A549 (cell line): ENCODE results near the gene TMEM183A. TPM values are rescaled to one million over a fixed set of nuclear protein-coding genes. Genes with fewer than 3 reads are reported as not detected.

Source experiments
- ATAC-seq, 2 experiments: fragments of 200-7000 bp in 1 of 2; fragments of >200 bp in 1 of 2; cut with Nextera tagmentation in 1 of 2; cut with Tn5 transposase in 1 of 2; 3 replicates each; pipeline versions ENCODE4 v1.8.0 to v1.9.1; 2018 to 2020; ENCODE audit warnings: mild to moderate bottlenecking in 1 of 2, moderate library complexity in 1 of 2
- CTCF ChIA-PET: fragments of 300-600 bp; sonication (Branson Sonifier 250); formaldehyde crosslinking; extraction: SDS; loops from one replicate; lab custom pipeline; 2021; ENCODE audit warnings: antibody characterized with exemption, inconsistent platforms; lab: Yijun Ruan, JAX
- POLR2A ChIA-PET: fragments of 350-600 bp; formaldehyde crosslinking; extraction: SDS; loops from one replicate; lab custom pipeline; 2021; ENCODE audit warnings: antibody characterized with exemption, inconsistent platforms; lab: Yijun Ruan, JAX
- DNase-seq, 2 experiments: peaks; one replicate each; pipeline versions ENCODE4 v3.0.0 to v3.0.0-alpha.2; 2011 to 2016; ENCODE audit warnings: low read depth in 1 of 2, low spot score in 1 of 2
- FAIRE-seq: peaks from 2 replicates; lab custom pipeline; 2011; peaks lifted over from hg19 to GRCh38; lab: Jason Lieb, UNC
- H3K27ac ChIP-seq, 2 experiments: fragments of >200 bp; sonication (Bioruptor Twin); formaldehyde crosslinking; 3 replicates each; pipeline ENCODE4 v1.5.1; 2016 to 2017
- H3K4me1 ChIP-seq: fragments of >200 bp; sonication (Bioruptor Twin); formaldehyde crosslinking; 3 replicates; pipeline ENCODE4 v1.6.1; 2016
- H3K4me2 ChIP-seq: fragments of >200 bp; sonication (Bioruptor Twin); formaldehyde crosslinking; 3 replicates; pipeline ENCODE4 v1.6.1; 2016
- H3K4me3 ChIP-seq: fragments of >200 bp; sonication (Bioruptor Twin); formaldehyde crosslinking; 3 replicates; pipeline ENCODE4 v1.5.1; 2016
- H3K9me3 ChIP-seq: fragments of >200 bp; sonication (Bioruptor Twin); formaldehyde crosslinking; 3 replicates; pipeline ENCODE4 v1.6.1; 2016
- BCL3 ChIP-seq: fragments of >200 bp; sonication (Bioruptor Twin); formaldehyde crosslinking; IDR thresholded peaks from 3 replicates; pipeline ENCODE4 v1.6.1; 2016
- CBX8 ChIP-seq: fragments of 200-600 bp; sonication (generic); IDR thresholded peaks from 2 replicates; pipeline ENCODE4 v1.6.1; 2016
- CHD4 ChIP-seq: fragments of 200-600 bp; sonication (generic); IDR thresholded peaks from 2 replicates; pipeline ENCODE4 v1.6.1; 2016; ENCODE audit warnings: antibody characterized with exemption, mild to moderate bottlenecking, borderline replicate concordance
- ELK1 ChIP-seq: fragments of 150-350 bp; IDR thresholded peaks from 2 replicates; pipeline ENCODE4 v1.6.1; 2014; ENCODE audit warnings: low read depth, mild to moderate bottlenecking, low read length
- ESRRA ChIP-seq: fragments of 150-350 bp; IDR thresholded peaks from 2 replicates; pipeline ENCODE4 v1.6.1; 2014; ENCODE audit warnings: mild to moderate bottlenecking, low read length, borderline replicate concordance
- FOSB ChIP-seq: fragments of 250-450 bp; sonication (Bioruptor Pico); IDR thresholded peaks from 2 replicates; pipeline ENCODE4 v1.5.0; 2020; ENCODE audit warnings: mild to moderate bottlenecking, moderate library complexity
- HMGXB4 ChIP-seq: fragments of 250-450 bp; sonication (Bioruptor Pico); IDR thresholded peaks from 2 replicates; pipeline ENCODE4 v1.5.0; 2021; ENCODE audit warnings: mild to moderate bottlenecking, moderate library complexity, borderline replicate concordance
- HOXB13 ChIP-seq: fragments of 250-450 bp; sonication (Bioruptor Pico); IDR thresholded peaks from 2 replicates; pipeline ENCODE4 v1.5.0; 2020; ENCODE audit warnings: low read depth, mild to moderate bottlenecking, moderate library complexity
- KDM5A ChIP-seq: fragments of 200-600 bp; sonication (generic); IDR thresholded peaks from 2 replicates; pipeline ENCODE4 v1.6.1; 2016; ENCODE audit warnings: antibody characterized with exemption, mild to moderate bottlenecking
- PHF8 ChIP-seq: fragments of 200-600 bp; sonication (generic); IDR thresholded peaks from 2 replicates; pipeline ENCODE4 v1.6.1; 2016; ENCODE audit warnings: low read depth, mild to moderate bottlenecking, antibody characterized with exemption, moderate library complexity, borderline replicate concordance
- RCOR1 ChIP-seq: fragments of 150-350 bp; IDR thresholded peaks from 2 replicates; pipeline ENCODE4 v1.6.1; 2014; ENCODE audit warnings: antibody characterized with exemption, low read length, low read depth
- RFX5 ChIP-seq: fragments of 450-650 bp; IDR thresholded peaks from 2 replicates; pipeline ENCODE4 v1.7.1; 2014; ENCODE audit warnings: antibody characterized with exemption, mild to moderate bottlenecking, moderate library complexity
- RNF2 ChIP-seq: fragments of 200-600 bp; sonication (generic); IDR thresholded peaks from 2 replicates; pipeline ENCODE4 v1.6.1; 2016; ENCODE audit warnings: low read depth, mild to moderate bottlenecking, antibody characterized with exemption, moderate library complexity, borderline replicate concordance
- USF2 ChIP-seq: fragments of 450-650 bp; IDR thresholded peaks from 2 replicates; pipeline ENCODE4 v1.6.1; 2014; ENCODE audit warnings: antibody characterized with exemption
- ZNF302 ChIP-seq: fragments of 250-450 bp; sonication (Bioruptor Pico); IDR thresholded peaks from 2 replicates; pipeline ENCODE4 v1.9.0; 2021; ENCODE audit warnings: inconsistent platforms, mild to moderate bottlenecking, moderate library complexity
- ZSCAN20 ChIP-seq: fragments of 250-450 bp; sonication (Bioruptor Pico); IDR thresholded peaks from 2 replicates; pipeline ENCODE4 v1.8.0; 2022; ENCODE audit warnings: mild to moderate bottlenecking, moderate library complexity
- WGBS: methylation state at CpG from one replicate; pipeline ENCODE4 v1.1.6; 2017; ENCODE audit errors: missing lambda C conversion rate; 5-methylcytosine and 5-hydroxymethylcytosine counted together
- polyA plus RNA-seq, 4 experiments: library from polyadenylated mRNA; depleted of rRNA in 3 of 4; stranded (reverse); fragments of >200 nt; fragmentation: RNase III in 1 of 4; extraction: RNeasy Plus Mini Kit Qiagen cat#74134 plus additional on column Dnase treatment in 1 of 4; gene quantifications; 2 replicates in 3 of 4; 3 replicates in 1 of 4; pipeline ENCODE4 v1.2.3, GENCODE V29; 2011 to 2017

TMEM183A gene
- polyA plus RNA-seq, 2 of the 4 experiments (the other 2 are of a cell fraction) = 48.4 to 114 TPM

- no peak for TF ChIP-seq ELK1
- TF ChIP-seq BCL3 = no peak
- TF ChIP-seq ESRRA = no peak
- TF ChIP-seq CHD4 = no peak
- no peak for TF ChIP-seq HMGXB4 (CRISPR knock-in tag)
These were observed 39.9 kb downstream of the TMEM183A start (continued) for GRCh38 chr1:203046984-203047630.

GRCh38 chr1:203048086-203048485, 40.9 kb downstream of the TMEM183A start:
- ChIA-PET POLR2A (no interaction called here), CTCF (interaction anchor here (5.8 to 30.5 kb wide), 4 partner anchors 11 to 220 kb away, joined by 38 to 452 read pairs (median 244); partner anchors contain the start of gene MYBPH)
- ATAC-seq = peak in 1 of 2 experiments; percentile 15; a peak in 1 of 6 replicates
- no peak for DNase-seq
- WGBS = 73% methylated on average over 11 of the region's 11 CpGs
- no peak overlapping the region for H3K27ac ChIP-seq
- no peak for FAIRE-seq
- no peak overlapping the region for H3K4me2 ChIP-seq
- no peaks in the 10 kb centered on the region for H3K9me3 ChIP-seq
- TF ChIP-seq PHF8 (no peak), USF2 (no peak), RCOR1 (no peak), HMGXB4 (CRISPR knock-in tag) (no peak), FOSB (no peak), ZSCAN20 (CRISPR knock-in tag) (no peak), ELK1 (no peak), RFX5 (no peak), ZNF302 (no peak), KDM5A (no peak), HOXB13 (no peak), CBX8 (no peak), RNF2 (no peak)
- H3K4me1 ChIP-seq = peaks cover 6% of the 10 kb centered on the region; the same call in 2 of the 3 replicates
- no peak overlapping the region for H3K4me3 ChIP-seq
